Astrocyte of the cerebellum (primary cell): ENCODE measurements around the gene CNOT8.
A peak's percentile ranks its signal among the peaks of the same experiment; 100 is the strongest.

Source experiments
- DNase-seq: peaks from one replicate; pipeline ENCODE4 v3.0.0-alpha.2; 2011; ENCODE audit warnings: low read depth
- H3K4me3 ChIP-seq: 2 replicates; pipeline ENCODE4 v1.5.1; 2011; ENCODE audit warnings: mild to moderate bottlenecking, low read depth, low read length, moderate library complexity
- in situ Hi-C: cut with HindIII; loops from 2 replicates; pipeline ENCODE4 v1.10.0; 2017; ENCODE audit warnings: low sequenced_read_pairs
- TF ChIP-seq, protein P1 (sequence below): IDR thresholded peaks from 2 replicates; pipeline ENCODE4 v1.5.1; 2012; ENCODE audit warnings: low read length, low read depth, moderate library complexity, mild to moderate bottlenecking; ENCODE audit errors: missing control alignments

The CNOT8 gene

GRCh38 chr5:154857530-154858296 is 714 bp upstream of the CNOT8 start:
- H3K4me3 ChIP-seq = peak overlapping the region; percentile 84
- TF ChIP-seq, protein P1, sequence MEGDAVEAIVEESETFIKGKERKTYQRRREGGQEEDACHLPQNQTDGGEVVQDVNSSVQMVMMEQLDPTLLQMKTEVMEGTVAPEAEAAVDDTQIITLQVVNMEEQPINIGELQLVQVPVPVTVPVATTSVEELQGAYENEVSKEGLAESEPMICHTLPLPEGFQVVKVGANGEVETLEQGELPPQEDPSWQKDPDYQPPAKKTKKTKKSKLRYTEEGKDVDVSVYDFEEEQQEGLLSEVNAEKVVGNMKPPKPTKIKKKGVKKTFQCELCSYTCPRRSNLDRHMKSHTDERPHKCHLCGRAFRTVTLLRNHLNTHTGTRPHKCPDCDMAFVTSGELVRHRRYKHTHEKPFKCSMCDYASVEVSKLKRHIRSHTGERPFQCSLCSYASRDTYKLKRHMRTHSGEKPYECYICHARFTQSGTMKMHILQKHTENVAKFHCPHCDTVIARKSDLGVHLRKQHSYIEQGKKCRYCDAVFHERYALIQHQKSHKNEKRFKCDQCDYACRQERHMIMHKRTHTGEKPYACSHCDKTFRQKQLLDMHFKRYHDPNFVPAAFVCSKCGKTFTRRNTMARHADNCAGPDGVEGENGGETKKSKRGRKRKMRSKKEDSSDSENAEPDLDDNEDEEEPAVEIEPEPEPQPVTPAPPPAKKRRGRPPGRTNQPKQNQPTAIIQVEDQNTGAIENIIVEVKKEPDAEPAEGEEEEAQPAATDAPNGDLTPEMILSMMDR = no peak
- in situ Hi-C loops = no loop called here
- DNase-seq = peak; percentile 95

DNA sequence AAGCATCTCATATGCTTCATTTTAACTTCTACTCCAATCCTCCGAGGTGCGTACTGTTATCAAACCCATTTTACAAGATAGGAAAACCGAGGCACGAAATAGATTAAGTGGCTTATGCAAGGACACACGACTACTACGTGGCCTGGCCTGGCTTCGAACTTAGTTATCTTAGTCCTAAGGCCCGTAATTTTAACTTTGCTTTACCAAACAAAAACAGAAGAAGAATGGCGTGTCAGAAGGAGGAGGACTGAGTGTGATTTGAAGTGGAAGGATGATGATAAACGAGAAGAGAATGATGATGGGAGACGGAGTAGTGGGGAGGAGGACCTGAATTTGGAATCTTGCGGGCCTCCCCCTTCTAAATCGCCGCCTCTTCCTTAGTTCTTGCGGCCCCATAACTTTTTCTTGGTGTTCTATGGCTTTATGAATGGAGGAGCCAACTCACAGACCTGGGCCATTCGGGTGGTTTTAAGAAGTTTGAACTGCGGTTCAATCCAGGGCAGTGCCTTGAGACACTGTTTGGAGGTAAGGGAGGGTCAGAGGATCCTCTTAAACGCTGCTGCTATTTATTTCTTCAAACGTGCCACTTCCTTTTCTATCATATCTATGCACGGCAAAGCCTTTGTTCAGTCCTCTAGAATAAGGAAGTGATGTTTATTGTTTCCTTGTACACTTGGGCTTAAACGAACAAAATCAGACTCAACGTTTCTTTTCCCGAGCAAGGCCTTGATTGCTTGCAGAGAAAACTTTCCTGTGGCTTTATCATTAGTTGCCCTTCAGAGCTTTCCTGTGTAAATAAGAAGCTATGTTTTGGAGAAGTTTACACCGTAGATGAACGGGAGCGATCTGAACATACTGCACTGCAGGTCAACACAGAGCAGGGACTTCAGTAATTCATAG is 795 bp downstream of the CNOT8 start:
- in situ Hi-C loops = no loop called here

DNA sequence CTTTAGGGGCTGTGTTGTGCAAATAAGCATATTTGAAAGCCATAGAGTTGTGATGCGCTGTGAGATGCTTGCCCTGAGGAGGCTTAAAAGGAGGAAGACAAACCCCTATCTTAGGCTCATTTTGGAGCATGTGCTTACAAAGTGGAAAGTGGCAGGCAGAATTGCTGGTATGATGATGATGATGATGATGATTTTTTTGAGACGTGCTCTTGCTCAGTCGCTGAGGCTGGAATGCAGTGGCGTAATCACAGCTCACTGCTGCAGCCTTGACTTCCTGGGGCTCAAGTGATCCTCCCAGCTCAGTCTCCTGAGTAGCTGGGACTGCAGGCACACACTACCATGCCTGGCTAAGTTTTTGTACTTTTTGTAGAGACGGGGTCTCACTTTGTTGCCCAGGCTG is 1.7 kb downstream of the CNOT8 start:
- in situ Hi-C loops = no loop called here
- DNase-seq = no peak
- peak overlapping the region; percentile 84 for H3K4me3 ChIP-seq
- TF ChIP-seq, protein P1 = no peak

More for the DNA sequence above, 795 bp downstream of the CNOT8 start:
- TF ChIP-seq, protein P1 = no peak
- peak overlapping the region; percentile 84 for H3K4me3 ChIP-seq
- DNase-seq = no peak

DNA sequence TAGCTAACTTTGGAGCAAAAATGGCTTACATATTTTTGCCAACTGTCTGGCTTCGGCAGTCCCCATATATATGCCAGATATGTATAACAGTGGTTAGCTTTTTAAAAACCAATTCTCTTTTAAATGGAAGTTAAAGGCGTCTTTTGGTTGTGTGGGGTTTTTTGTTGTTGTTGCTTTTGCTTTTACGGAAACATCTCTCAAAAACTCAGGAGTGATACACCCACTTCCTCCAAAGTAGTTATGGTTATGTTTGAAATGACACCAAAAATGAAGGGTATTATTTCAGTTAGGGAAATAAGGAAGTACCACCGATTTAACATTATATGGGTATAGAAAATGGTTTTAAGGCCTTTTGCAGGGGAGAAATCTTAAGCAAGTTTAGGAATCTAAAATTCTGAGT is 2.3 kb downstream of the CNOT8 start:
- peak overlapping the region; percentile 84 for H3K4me3 ChIP-seq

DNA sequence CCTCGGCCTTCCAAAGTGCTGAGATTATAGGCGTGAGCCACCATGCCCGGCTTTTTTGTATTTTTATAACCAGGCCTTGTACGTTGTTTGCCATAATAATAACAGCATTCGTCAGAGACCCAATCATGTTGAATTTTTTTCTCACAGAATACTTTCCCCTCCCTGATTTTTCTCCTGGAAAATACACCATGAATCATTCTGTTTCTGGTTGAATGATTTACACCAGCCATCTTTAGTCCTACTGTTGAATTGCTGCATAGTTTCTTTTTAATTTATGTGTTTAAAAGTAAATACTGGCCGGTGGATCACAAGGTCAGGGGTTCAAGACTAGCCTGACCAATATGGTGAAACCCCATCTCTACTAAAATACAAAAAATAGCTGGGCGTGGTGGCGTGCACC is 3.5 kb downstream of the CNOT8 start:
- no peak for DNase-seq
- in situ Hi-C loops = no loop called here
- TF ChIP-seq, protein P1 = no peak
- H3K4me3 ChIP-seq = no peak overlapping the region

More for the DNA sequence above, 2.3 kb downstream of the CNOT8 start:
- TF ChIP-seq, protein P1 = no peak
- no peak for DNase-seq
- in situ Hi-C loops = no loop called here

DNA sequence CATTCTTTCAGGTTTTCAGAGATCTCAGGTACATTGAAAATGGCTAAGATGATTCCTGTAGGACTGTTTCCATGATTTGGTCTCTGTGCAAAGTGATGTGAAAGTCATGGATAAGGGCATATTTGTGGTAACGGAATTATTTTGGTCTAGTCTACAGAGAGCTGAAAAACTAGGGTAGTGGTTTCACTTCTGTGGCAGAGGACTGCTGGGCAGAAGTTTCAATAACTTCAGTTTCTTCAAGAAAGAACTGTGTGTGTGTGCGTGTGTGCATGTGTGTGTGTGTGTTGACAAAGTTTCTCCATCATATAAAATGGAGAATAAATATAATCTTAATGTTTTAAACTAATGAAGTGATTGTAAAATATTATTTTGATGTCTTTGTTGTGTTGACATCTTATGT is 4.3 kb downstream of the CNOT8 start:
- TF ChIP-seq, protein P1 = no peak
- in situ Hi-C loops = no loop called here
- no peak overlapping the region for H3K4me3 ChIP-seq
- peak; percentile 35 for DNase-seq
